DMS153 treated with DMSO at 0.1 percent for 48 hours (cell line): ENCODE measurements around the gene RINT1.
"Not testable (repeated sequence)": the region's sequence is repeated elsewhere in the genome, so short reads cannot be mapped to it uniquely, and the experiment has no call there.

Source experiments
- DNase-seq: peaks from one replicate; lab custom pipeline; 2025; ENCODE audit not compliant: unreplicated experiment; lab: John Stamatoyannopoulos, UW

Gene RINT1

DNA sequence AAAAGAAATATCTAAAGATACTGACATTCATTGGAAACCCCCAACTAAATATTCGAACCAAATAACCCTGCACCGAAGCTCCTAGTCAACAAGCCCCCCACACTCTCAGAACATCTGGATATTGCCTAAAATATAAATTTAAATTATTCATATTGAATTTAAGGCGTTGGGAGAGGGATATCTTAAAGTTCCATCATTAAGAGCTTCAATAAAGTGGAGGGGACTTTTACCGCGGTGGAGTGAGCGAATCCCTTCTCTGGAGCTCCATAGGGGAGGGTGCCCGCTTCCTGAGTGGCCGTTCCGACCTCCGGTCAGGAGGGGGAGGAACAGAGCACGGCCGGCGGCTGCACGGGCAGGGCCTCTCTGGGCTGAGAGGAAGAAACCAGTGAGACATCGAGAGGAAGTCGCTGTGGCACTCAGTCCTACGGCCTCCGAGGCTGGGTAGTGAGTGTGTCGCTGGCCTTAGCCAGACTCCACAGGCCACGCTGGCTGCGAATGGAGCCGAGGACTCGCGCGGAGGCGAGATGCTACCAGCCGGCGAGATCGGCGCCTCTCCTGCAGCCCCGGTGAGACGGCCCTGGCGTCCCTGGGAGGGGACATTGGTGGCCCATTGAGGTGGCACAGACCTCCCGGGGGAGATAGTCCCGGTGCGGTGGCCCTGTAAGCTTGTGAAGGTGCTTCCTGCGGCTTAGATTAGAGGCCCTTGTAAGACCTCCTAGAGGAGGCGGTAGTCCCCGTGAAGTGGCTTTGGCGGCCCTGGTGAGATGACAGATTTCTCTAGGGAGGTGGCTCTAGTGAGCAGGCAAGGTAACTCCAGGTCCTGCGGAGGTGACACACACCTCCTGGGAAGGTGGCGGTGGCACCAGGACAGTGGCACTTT, at the start of gene RINT1:
Gene RINT1, plus strand, starts transcription at position 410 of the 880 bp plus-strand sequence. Its CDS starts 115 bp downstream, at position 525.
- DNase-seq = peak; percentile 91

DNA sequence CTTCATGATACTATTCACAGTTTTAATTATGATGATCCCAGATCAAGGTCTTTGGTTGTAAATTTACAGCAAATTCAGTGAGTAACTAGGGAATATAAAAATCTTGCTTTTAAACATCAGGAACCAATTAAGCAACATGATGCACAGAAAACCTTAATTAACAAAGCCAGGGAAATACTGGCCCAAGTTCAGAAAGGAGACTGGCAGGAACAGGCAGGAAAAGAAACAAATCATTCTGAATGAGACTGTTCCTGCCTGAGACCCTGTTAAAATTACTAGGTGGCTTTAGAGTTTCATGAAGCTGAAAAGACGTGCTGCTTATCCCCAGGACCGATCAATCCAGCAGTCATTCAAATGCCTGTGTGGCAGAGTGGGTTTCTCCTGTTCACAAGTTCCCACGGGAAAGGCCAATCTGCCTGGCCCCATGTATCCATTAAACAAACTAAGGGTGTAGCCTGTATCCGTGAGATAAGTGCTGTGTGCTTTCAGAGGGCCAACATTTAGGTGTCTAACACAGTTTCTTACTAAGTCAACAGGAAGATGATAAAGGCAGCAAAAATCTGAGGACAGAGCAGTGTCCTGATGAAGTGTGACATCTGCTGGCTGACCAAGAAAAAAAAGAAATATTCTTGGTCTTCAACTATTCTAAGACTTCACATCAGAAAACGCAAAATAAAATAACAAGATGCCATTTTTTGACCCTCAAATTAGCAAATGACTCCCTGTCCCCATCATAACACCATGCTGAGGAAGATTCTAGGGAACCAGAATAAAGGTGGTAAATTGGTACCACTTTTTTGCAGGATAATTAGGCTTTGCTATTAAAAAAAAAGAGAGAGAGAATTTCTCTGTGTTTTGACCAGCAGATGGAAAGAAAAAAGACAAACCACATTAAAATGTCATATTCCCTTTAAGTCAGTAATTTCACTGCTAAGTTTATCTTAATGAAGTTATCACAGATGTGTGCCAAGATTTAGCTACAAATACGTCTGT, 44.1 kb upstream of the RINT1 start:
- no peak for DNase-seq

GRCh38 chr7:105489409-105489808, 42.6 kb upstream of the RINT1 start:
- DNase-seq = no peak

DNA sequence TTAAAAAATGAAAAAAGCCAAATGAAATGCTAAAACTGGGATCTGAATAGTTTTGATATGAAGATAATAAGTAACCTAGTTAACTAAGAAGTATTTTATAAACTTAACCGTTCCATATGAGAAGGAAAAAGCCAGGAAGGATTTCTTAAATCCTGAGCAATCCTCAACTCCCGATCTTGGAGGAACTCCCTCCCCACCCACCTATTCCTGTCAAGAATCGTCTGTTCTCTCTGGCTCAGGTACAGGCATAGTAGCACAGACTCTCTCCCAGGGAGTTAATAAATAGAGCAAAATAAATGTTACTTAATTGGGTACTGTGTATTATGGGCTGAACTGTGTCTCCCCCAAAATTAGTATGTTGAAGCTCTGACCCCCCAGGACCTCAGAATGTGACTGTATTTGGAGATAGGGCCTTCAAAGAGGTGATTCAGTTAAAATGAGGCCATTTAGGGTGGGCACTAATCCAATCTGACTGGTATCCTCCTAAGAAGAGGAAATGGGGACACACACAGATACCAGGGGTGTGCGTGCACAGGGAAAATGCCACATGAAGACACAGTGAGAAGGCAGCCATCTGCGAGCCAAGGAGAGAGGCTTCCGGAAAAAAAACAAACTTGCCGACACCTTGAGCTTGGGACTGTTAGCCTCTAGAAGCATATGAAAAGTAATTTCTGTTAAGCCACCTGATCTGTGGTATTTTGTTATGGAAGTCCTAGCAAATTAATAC, 38.6 kb upstream of the RINT1 start:
- no peak for DNase-seq

- no peak for DNase-seq
Observed at GRCh38 chr7:105493923-105494315, 38.1 kb upstream of the RINT1 start.

DNA sequence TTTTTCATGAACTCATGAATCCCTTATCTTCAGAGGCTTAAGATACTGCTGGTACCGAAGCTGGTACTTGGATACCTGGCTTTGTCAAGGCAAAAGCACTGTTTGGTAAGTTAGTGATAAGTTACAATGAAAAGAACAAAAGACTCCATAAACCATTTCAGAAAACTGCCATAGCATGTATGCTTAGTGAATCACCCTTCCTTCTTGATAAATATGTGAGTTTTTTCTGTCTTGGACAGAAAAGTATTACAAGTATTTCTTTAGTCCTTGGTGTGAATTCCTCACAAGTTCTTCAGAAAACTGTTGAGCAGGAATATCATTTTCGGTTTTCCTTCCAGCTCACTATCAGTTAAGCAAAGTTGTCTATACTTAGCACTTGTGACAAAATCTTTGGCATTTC, 35.5 kb upstream of the RINT1 start:
- DNase-seq = no peak

- DNase-seq = no peak
Observed at GRCh38 chr7:105497016-105497415, 35.0 kb upstream of the RINT1 start.

DNA sequence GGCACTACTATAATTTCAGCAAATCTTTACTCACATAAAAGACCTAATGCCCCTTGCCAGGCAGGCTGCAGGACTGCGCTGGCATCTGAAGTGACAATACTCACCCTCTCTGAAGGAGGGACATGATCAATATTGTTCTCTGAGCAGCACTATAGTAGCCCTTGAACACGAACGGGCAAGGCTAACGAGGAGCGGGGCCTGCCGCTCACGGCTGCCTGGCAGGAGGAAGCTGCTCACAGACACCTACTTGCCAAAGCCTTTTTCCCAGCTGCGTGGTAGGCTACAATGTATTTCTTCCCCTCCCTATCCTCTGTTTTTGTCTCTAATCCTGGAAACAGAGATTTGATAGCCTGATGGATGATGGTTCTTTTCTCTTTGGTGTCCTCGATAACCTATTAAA, 29.8 kb upstream of the RINT1 start:
- no peak for DNase-seq

DNA sequence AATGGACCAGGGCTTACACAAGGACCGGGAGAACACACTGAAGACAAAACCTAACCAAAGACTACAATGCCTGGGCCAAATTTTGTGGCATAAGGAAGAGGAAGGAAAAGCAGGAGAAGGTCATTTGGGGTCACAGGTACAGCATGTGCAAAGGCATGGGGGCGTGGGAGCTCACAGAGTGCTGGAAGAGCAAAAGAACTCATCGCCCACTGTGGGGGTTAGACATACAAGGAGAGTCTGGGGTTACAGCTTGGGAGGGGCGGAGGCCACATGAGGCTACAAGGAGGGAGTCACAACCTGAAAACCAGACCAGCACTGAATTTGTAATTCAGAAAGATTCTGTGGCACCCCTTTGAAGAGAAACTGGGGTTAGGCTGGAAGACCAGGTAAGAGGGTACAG, 19.6 kb upstream of the RINT1 start:
- DNase-seq = no peak

GRCh38 chr7:105512926-105513526, 19.0 kb upstream of the RINT1 start:
- DNase-seq = no peak

DNA sequence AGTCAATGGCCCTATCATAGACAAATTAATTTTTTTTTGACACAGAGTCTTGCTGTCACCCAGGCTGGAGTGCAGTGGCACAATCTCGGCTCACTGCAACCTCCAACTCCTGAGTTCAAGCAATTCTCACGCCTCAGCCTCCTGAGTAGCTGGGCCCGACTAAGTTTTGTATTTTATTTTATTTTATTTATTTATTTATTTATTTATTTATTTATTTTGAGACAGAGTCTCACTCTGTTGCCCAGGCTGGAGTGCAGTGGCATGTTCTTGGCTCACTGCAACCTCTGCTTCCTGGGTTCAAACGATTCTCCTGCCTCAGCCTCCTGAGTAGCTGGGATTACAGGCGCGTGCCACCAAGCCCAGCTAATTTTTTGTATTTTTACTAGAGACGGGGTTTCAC, 16.4 kb upstream of the RINT1 start:
- DNase-seq = not testable (repeated sequence)

GRCh38 chr7:105519353-105519752, 12.6 kb upstream of the RINT1 start:
- DNase-seq = no peak

DNA sequence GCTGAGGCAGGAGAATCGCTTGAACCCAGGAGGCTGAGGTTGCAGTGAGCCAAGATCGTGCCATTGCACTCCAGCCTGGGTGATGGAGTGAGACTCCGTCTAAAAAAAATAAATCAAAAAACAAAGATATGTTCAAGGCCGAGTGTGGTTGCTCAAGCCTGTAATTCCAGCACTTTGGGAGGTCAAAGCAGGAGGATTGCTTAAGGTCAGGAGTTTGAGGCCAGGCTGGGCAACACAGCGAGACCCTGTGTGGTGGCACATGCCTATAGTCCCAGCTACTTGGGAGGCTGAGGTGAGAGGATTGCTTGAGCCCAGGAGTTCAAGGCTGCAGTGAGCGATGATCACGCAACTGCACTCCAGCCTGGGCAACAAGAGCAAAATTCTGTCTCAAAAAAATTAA, 11.4 kb upstream of the RINT1 start:
- not testable (repeated sequence) for DNase-seq

DNA sequence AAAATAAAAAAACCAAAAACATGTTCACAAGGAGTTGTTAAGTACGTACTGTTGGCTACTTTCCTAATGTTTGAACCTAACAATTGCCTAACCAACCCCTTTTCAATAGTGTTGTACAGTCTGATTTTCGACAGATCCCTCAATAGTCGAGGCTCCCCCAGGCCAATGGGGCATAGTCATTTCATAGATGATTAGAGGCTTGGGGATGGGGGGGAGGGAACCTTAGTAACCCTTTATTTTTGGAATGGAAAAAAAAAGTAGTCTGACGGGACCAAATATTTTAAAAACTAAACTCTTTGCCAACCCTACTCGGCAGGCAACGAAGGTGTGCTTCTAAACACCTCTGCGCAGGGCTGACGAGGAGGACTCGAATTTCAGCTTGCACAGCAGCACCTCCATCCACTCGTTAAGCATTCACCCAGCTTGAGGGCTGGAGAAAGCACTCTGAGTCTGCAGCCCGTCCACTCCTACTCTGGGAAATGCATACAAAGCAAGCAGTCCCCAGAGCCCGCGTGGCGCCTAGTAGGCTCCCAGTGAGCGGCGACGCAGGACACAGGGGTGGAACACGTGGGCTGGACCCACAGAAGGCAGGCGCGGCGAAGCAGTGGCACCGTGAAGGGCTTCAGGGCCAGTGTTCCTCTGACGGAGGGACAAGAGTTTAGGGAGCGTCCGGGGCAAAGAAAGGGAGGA, 10.8 kb upstream of the RINT1 start:
- peak; percentile 55 for DNase-seq

GRCh38 chr7:105521717-105522463, 10.1 kb upstream of the RINT1 start, which contains the start of gene PUS7:
Gene PUS7, minus strand, starts transcription at chr7:105522271. Its CDS starts 13,759 bp downstream, at chr7:105508512.
- peak; percentile 82 for DNase-seq

- DNase-seq = not testable (repeated sequence)
Observed at GRCh38 chr7:105524423-105524822, 7.6 kb upstream of the RINT1 start.

- DNase-seq = no peak
Observed at GRCh38 chr7:105524840-105525239, 7.2 kb upstream of the RINT1 start.

GRCh38 chr7:105527737-105528136, 4.3 kb upstream of the RINT1 start:
- DNase-seq = not testable (repeated sequence)

DNA sequence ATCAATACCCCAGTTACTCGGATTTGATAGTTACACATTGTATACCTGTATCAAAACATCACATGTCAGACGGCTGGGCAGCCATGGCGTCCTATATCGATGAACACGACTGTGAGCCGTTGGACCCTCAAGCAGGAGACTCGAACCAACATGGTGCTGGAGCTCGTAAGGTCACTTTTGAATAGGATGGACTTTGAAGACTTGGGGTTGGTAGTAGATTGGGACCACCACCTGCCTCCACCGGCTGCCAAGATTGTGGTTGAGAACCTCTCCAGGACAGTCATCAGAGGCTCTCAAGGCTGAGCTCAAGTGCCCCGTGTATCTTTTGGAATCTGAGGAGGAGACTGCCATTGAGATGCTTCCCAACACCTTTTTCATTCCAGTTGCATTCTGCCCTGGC, 1.9 kb upstream of the RINT1 start:
- no peak for DNase-seq
